ENCODE results near the gene ADAM19.

- TF ChIP-seq POLR2A (IDR thresholded peaks at IDR 0.05; ENCODE audit: low read depth, low read length): no peak
- no peak for TF ChIP-seq POLR2AphosphoS5 (IDR thresholded peaks at IDR 0.05; ENCODE audit: low read depth, low read length)
- no peak for TF ChIP-seq TAF1 (IDR thresholded peaks at IDR 0.05; ENCODE audit: borderline replicate concordance, low read depth, low read length)
Measured at GRCh38 chr5:157610990-157611389, 35.4 kb upstream of the ADAM19 start.

Data from GM12892 (cell line).